Urothelium cell line (cell line): Measurements from ENCODE around the gene CAMTA1.

Experiments used
- DNase-seq: peaks from one replicate; pipeline ENCODE4 v3.0.0; 2011; ENCODE audit warnings: low spot score, mixed read lengths
- FAIRE-seq: peaks from 2 replicates; lab custom pipeline; 2011; peaks lifted over from hg19 to GRCh38; lab: Jason Lieb, UNC

Gene CAMTA1

GRCh38 chr1:7049913-7050625 is 264.8 kb downstream of the CAMTA1 start:
- FAIRE-seq = no peak

GRCh38 chr1:7050751-7051665 is 265.8 kb downstream of the CAMTA1 start:
- no peak for DNase-seq
- no peak for FAIRE-seq

More at GRCh38 chr1:7049913-7050625, 264.8 kb downstream of the CAMTA1 start:
- DNase-seq = no peak

GRCh38 chr1:7052701-7053100 is 267.4 kb downstream of the CAMTA1 start:
- FAIRE-seq (no peak), DNase-seq (no peak)

- FAIRE-seq = no peak
- DNase-seq = no peak
Measured at GRCh38 chr1:7060745-7061144, 275.5 kb downstream of the CAMTA1 start.

- FAIRE-seq = no peak
- no peak for DNase-seq
Measured at GRCh38 chr1:7062346-7063061, 277.2 kb downstream of the CAMTA1 start.

- DNase-seq = no peak
- no peak for FAIRE-seq
Measured at GRCh38 chr1:7063981-7064380, 278.7 kb downstream of the CAMTA1 start.

GRCh38 chr1:7068552-7068951 is 283.3 kb downstream of the CAMTA1 start:
- no peak for FAIRE-seq

GRCh38 chr1:7069931-7070330 is 284.7 kb downstream of the CAMTA1 start:
- FAIRE-seq (no peak), DNase-seq (no peak)

More at GRCh38 chr1:7068552-7068951, 283.3 kb downstream of the CAMTA1 start:
- no peak for DNase-seq

- peak; percentile 52 for DNase-seq
- FAIRE-seq = no peak
Measured at GRCh38 chr1:7070389-7071029, 285.3 kb downstream of the CAMTA1 start.

- FAIRE-seq = no peak
Measured at GRCh38 chr1:7076117-7076516, 290.9 kb downstream of the CAMTA1 start.

GRCh38 chr1:7076572-7076971 is 291.3 kb downstream of the CAMTA1 start:
- DNase-seq = no peak
- FAIRE-seq = no peak

More at GRCh38 chr1:7076117-7076516, 290.9 kb downstream of the CAMTA1 start:
- DNase-seq = no peak

GRCh38 chr1:7077136-7077535 is 291.9 kb downstream of the CAMTA1 start:
- FAIRE-seq = no peak

GRCh38 chr1:7077970-7078369 is 292.7 kb downstream of the CAMTA1 start:
- FAIRE-seq (no peak), DNase-seq (no peak)

More at GRCh38 chr1:7077136-7077535, 291.9 kb downstream of the CAMTA1 start:
- DNase-seq = no peak

GRCh38 chr1:7079637-7080036 is 294.4 kb downstream of the CAMTA1 start:
- DNase-seq (no peak), FAIRE-seq (no peak)

GRCh38 chr1:7084232-7084894 is 299.1 kb downstream of the CAMTA1 start:
- FAIRE-seq (no peak), DNase-seq (no peak)

GRCh38 chr1:7085521-7085920 is 300.3 kb downstream of the CAMTA1 start:
- FAIRE-seq = no peak
- no peak for DNase-seq

GRCh38 chr1:7086106-7086505 is 300.9 kb downstream of the CAMTA1 start:
- DNase-seq (no peak), FAIRE-seq (no peak)

GRCh38 chr1:7087888-7088287 is 302.6 kb downstream of the CAMTA1 start:
- DNase-seq (no peak), FAIRE-seq (no peak)

GRCh38 chr1:7089497-7089896 is 304.2 kb downstream of the CAMTA1 start:
- FAIRE-seq = no peak
- no peak for DNase-seq

GRCh38 chr1:7093297-7093696 is 308.0 kb downstream of the CAMTA1 start:
- no peak for FAIRE-seq
- no peak for DNase-seq
